NCI-H2081 (cell line): ENCODE measurements around the gene CSNK1G2.

Source experiments
- DNase-seq, 2 experiments: peaks; one replicate each; lab custom pipeline; 2025; lab: John Stamatoyannopoulos, UW

CSNK1G2 gene

DNA sequence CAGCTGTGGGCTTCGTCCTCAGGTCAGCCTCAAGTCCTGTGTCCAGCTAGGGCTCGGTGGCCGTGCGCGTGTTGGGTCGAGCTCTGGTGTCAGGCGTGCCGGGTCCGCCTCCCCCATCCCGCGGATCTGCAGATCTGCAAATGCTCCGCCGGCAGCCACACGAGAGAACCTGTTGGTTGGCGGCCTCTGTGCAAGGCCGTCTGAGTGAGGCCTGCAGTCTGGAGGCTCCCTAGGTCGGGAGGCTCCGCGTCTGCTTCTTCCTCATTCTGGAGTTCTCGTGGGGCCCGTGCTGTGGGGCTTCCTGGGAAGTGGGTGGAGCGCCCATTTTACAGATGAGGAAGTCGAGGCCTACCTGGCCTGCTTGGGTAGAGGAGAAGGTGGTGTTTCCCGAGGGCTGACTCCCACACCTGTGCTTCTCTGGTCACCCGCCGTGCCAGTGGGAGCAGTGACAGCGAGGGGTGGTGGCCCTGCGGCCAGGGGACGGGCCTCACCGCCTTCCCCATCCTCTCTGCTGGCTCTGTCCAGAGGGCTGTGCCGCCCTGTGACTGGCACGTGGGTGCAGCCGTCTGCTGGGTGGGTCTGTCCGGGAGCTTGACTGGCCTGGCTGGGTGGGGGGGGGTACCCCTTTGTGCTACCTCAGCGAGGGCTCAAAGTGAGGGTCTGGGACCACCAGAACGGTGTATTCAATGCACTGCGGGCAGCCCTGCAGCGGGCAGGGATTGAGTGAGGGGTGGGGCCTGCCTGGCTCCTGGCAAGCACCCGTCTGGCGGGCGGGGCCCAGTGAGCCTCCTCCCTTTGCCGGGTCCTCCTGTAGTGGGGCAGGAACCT lies 3.3 kb downstream of the CSNK1G2 start:
- DNase-seq: no peak

- DNase-seq: no peak
Observed at GRCh38 chr19:1944916-1945561, 4.1 kb downstream of the CSNK1G2 start.

GRCh38 chr19:1945899-1946298 lies 4.9 kb downstream of the CSNK1G2 start:
- no peak for DNase-seq

DNA sequence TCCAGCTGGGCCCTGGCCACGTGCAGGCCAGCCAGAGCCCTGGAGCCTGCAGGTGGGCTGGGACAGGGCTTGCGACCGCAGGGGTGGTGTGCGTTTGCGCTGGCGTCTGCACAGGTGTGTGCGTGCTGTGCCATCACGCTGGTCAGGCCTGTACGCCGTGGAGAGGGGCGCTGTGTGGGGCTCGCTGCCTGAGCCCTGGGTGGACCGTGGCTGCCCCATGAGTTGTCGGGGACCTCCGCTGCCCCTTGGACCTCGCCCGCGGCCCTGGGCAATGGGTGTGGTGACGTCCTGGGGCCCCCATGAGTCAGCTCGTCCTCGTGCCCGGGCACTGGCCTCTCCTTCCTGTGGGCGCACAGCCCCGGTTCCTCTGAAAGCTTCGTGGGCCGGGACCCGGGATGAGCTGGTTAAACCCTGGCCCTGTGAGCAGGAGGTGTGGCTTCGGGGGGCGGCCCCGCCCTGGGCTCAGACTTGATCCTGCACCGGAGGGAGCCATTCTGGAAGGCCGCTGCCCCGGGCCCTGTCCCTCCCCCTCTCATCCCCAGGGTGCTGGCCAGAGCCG lies 6.8 kb downstream of the CSNK1G2 start:
- DNase-seq: no peak

- no peak for DNase-seq
Observed at GRCh38 chr19:1949304-1950101, 8.5 kb downstream of the CSNK1G2 start.

GRCh38 chr19:1950640-1951039 lies 9.7 kb downstream of the CSNK1G2 start:
- no peak for DNase-seq

GRCh38 chr19:1952635-1953034 lies 11.7 kb downstream of the CSNK1G2 start:
- no peak for DNase-seq

- no peak for DNase-seq
Observed at GRCh38 chr19:1953037-1953436, 12.1 kb downstream of the CSNK1G2 start.

- no peak for DNase-seq
Observed at GRCh38 chr19:1953441-1954094, 12.6 kb downstream of the CSNK1G2 start.

DNA sequence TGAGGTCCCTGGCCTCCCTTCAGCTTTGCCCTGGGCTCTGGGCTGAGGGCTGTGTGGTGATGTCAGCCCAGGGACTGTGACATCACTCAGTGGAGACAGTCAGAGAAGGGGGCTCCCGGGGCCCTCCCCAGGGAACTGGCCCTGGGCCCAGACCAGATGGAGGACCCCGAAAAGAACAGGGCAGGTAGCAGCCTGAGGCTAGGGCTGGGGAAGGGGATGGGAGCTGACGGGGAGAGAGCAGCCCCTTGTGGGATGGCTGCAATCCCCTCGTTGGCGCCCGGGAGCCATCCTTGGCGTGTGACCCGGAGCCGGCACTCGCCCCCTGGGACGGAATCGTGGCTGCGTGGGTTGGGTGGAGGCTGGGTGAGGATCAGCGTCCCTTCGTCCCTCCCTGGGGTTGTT lies 13.6 kb downstream of the CSNK1G2 start:
- no peak for DNase-seq

DNA sequence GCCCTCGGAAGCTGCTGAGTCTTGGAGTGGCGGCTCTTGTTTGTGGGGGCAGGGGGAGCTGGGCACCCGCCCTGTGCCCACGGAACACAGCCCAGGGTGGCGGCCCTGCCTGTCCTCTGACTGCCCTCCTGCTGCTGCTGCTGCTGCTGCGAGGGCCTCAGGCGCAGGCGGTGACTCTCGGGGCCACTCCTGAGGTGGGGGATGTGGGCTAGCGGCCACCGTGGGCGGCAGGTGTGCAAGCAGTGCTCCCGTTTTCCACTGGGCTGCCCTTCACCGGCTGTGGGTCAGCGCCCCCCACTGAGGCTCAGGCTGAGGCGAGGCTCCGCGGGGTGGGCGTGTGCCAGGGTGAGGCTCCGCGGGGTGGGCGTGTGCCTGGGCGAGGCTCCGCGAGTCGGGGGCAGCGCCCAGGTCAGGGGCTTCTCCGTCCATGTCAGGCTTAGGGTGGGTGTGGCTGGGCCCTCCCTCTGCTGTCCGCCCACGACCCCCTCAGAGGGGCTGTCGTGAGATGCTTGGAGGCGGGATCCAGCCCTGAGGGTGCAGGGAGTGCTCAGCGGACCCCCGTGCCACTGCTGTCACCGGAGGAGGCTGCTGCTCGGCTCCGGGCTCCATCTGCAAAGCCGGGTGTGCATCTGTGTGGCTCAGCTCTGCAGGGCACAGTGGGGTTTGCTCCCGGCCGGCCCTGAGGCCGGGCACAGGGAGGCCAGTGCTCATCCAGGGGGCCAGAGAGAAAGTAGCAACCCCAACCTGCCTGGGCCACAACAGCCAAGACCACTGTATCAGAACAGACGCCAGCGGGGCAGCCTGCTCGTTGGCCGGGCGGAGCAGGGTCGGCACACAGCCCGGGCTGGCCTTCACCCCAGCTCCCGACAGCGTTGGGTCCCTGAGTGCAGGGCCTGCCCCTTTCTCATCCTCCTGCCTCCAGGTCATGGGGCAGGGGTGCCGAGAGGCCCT lies 14.5 kb downstream of the CSNK1G2 start:
- DNase-seq: no peak

DNA sequence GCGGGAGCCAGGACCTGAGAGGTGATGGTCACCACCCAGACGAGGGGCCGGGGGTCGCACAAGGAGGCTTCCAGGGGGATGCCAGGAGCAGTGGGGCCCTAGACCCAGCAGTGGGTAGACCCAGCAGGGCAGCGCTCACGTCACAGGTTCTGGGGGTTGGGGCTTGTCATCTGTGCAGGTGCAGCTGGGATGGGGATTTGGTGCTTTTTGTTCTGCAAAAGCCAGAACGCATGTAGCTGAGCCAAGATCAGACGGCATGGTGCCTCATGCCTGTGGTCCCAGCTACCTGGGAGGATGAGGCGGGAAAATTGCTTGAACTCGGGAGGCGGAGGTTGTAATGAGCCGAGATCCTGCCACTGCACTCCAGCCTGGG lies 15.1 kb downstream of the CSNK1G2 start:
- DNase-seq: no peak

DNA sequence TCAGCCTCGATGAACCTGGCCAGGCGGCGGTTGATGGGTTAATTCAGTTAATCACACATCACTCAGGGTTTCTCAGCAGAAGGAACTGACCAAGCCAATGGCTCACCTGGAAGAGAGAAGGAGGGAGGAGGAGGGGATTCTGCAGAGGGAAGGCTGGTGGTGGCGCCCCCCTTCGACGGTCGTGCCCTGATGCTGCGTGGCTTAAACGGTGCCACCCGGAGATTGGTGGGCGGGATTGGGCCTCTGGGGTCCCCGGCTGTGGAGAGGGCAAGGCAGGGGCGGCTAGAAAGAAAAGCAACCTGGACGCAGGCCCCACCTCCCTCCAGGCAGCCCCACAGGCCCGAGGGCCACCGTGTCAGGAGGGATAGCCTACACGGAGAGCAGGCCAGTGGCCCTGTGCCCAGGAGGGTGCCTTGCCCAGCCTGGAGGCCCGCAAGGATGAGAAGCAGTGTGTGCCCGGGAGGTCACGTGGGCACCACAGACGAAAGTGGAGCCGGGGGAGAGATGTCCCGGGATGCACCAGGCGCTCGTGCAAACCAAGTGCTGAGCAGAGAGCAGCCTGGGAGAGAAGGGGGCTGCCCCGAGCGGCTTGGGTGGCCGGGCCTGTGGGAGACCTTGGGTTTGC lies 16.0 kb downstream of the CSNK1G2 start:
- no peak for DNase-seq

GRCh38 chr19:1957562-1958248 lies 16.7 kb downstream of the CSNK1G2 start:
- no peak for DNase-seq

DNA sequence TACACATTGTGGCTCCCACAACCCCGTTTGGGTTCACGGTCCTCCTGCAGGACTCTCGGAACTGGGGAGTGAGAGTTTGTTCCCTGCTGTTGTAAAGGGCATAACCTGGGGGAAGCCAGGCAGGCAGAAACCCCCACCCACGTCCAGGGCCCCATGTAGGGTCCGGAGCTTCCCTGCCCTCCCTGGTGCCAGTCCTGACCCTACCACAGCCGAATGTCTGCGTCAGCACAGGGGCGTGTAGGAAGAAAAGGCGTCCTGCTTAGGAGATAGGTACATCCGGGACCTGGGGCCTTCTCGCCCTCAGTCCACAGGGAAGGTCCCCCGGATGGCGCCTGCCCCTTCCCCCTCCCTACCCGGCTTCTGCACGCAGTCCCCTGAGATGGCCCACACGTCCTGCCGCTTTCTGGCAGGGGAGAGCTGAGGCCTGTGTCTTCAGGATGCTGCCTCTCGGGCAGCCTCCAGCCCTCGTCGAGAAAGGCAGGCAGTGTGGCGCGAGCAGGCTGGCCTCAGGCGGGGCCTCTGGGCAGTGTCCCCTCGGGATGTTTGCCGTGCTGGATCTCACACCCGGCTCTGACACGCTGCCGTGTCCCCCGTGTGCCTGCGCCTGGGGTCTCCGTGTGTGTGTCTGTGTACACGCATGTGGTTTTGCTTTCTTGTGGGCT lies 19.1 kb downstream of the CSNK1G2 start:
- no peak for DNase-seq

DNA sequence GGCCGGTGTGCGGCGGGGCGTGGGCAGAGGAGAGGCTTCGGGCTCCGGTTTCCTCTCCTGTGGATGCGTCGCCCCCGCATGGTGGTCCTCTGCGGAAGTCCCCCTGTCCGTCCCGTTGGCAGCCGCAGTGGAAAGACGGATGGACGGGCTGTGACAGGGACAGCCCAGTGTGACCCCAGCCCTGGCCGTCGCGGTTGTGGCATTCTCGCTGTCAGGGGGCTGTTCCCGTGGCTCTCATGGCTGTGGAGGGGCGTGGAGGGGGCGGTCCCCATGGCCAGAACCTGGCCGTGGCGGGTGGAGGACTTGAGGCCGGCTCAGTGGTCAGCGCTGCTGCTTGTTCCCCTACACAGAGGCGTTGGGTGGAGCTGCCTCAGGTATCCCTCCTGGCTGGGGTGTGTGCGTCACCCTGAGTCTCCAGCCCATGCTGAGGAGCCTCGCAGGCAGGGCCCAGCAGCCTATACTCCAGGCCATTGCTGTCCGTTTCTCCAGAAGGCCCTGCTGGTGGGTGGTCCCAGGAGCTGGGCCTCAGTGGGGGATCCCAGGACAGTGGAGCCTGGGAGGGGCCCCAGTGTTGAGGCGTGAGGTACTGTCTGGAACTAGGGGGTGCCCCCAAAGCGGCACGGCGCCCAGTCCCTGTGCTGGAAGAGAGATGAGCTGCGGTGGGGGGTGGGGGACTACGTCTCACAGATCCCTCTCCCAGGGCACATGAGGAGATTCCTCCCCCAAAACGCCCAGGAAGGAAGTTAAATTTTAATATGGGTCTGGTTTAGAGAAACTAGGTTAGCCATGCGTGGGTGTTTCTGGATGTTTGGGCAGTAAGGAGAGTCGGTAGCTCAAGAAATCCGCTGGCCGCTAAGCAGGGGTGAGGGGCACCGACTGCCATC lies 20.3 kb downstream of the CSNK1G2 start:
- no peak for DNase-seq

DNA sequence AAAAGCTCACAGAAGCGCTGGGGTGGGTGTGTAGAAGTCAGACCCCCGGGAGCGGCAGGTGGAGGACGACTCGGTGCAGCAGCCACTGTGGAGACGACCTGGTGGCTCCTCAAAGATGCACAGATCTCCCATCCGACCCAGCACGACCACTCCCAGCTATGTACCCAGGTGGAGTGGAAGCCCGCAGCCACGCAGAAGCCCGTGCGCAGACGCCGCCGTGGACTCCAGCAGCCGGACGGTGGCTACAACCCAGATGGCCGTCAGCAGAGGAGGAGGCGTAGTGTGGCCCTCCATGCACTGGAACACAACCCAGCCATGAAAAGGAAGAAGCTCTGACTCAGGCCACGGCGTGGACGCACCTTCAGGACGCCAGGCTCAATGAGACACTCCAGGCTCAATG lies 21.7 kb downstream of the CSNK1G2 start:
- no peak for DNase-seq

DNA sequence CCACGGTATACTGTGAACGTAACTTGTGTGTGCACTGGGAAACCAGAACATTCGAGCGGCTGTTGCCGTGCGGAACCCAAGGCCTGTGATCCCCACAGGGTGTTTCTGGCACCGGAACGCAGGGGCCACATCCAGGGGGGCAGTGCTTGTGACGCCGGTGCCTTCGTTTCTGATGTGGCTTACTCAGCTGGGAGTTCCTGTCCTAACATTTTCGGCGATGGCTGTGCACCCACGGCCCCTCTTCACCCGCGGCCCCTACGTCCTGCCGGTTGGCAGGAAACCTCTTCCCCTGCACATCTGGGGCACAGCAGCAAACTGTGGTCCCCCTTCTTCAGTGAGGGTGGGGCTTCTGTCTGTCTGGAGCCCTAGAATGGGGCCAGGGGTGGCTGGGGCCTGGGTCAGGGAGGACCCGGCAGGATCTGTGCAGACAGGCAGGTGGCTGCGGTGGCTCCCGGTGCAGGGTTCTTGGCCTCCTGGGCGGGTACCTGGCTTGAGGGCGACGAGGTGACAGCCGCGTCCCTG lies 26.2 kb downstream of the CSNK1G2 start:
- no peak for DNase-seq
